Central memory CD4-positive, alpha-beta T cell (primary cell): ENCODE results near the gene SEC63.

Experiments
- DNase-seq: peaks from one replicate; pipeline ENCODE4 v3.0.0; 2022

SEC63 gene

DNA sequence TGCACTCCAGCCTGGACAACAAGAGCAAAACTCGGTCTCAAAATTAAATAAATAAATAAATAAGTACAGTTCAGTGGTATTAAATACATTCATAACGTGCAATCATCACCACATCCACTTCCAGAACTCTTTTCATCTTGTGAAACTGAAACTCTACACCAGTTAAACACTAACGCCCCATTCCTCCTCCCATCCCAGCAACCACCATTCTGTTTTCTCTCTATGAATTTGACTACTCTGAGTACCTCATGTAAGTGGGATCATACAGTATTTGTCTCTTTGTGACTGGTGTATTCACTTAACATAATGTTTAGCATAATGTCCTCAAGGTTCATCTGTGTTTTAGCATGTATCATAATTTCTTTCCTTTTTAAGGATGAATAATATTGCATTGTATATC lies 104.8 kb downstream of the SEC63 start:
- DNase-seq: no peak

DNA sequence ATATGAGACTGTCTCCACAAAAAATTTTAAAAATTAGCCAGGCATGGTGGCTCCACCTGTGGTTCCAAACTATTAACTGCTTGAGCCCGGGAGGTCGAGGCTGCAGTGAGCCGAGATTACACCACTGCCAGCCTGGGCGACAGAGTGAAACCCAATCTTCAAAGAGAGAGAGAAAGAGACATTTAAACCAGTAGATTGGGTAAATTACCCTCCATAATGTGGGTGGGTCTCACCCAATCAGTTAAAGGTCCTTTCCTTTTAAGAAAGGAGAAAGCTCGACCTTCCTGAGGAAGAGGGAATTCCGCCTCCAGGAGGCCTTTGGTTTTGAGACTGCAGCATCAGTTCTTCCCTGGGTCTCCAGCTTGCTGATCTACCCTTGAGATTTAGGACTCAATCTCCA lies 108.7 kb downstream of the SEC63 start:
- DNase-seq: no peak

DNA sequence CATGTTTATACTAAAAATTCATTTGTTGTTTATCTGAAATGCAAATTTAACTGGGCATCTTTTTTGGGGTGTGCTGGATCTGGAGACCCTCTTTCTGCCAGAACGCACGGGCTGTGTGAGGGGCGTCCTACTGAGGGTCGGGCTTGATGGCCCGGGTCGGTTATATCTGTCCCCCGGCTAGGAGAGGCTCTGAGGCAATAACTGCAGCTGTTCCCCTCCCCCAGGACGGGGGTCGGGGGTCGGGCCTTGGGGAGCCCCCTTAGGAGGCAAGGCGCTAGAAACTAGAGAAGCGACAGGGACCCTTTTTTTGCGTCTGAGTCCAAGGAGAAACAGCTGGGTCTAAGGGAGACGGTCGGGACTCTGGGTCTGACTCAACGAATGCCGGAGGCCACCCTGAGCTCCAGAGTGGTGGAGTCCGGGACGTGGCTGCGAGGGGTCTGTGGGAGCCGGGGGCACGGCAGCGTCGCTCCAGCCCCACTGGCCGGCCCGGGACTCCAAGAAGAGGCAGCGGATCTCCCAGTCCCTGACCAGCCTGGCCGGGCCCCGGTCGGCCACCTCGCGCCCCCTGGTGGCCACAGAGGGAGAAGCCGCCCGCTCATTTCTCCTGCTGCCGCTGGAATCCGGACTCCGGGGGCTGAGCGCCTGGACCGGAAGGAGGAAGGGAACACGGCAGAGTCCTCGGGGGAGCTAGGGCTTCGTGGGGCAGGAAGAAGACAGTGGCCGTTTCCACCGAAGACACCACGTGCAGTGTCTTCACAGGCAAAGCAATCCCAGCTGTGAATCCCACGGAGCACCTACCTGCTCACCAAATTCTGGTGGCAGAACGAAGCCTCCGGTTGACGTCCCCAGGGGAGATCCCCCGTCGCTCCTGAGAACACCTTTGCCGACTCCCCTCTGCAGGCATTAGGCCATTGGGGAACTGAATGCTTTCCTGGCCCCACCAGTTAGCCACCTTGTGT lies 109.9 kb downstream of the SEC63 start:
- DNase-seq: peak; percentile 71

DNA sequence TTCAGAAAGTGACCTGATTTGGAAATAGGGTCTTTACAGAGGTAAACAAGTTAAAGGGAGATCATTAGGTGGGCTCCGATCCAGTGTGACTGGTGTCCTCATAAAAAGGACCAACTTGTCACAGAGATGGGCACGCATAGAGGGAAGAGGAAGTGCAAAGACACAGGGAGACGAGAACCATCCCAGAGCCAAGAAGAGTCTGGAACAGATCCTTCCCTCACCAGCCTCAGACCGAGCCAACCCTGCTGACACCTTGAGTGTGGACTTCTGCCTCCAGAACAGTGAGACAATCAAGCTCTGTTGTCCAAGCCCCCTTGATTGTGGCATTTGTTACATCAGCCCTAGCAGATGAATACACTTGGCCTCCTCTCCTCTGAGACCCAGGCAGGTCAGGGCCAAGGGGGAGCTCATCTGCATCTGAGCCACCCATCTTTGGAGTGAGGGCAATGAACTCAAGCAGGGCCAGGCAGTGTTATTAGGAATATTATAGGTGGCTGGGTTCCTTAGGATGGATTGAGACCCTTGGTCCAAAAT lies 111.7 kb downstream of the SEC63 start:
- no peak for DNase-seq

GRCh38 chr6:107845777-107846176 lies 112.2 kb downstream of the SEC63 start:
- DNase-seq: no peak

GRCh38 chr6:107843400-107843799 lies 114.6 kb downstream of the SEC63 start:
- DNase-seq: no peak

- DNase-seq: no peak
Observed at GRCh38 chr6:107841275-107841670, 116.7 kb downstream of the SEC63 start.

- no peak for DNase-seq
Observed at GRCh38 chr6:107840636-107841274, 117.3 kb downstream of the SEC63 start.

DNA sequence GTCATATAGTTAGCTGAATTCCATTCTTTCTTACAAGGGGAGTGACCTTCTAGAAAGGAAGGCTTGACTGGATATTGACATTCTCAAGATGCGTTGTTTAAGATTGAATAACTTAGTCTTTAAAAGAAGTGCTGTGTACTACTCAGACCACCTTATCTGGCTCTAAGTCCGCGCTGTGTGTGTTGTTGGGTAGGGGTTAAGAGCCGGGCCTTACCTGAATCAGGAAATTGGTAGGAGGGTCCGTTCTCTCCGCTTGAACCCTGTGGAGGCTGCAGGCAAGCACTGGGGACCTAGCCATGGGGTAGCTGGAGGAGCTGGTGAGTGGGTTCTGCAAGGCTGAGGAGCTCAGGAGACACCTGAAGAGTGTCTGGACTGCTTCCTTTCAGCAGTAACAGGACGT lies 124.9 kb downstream of the SEC63 start:
- no peak for DNase-seq

- no peak for DNase-seq
Observed at GRCh38 chr6:107832151-107833056, 125.6 kb downstream of the SEC63 start.

GRCh38 chr6:107830060-107830459 lies 127.9 kb downstream of the SEC63 start:
- no peak for DNase-seq

- no peak for DNase-seq
Observed at GRCh38 chr6:107827541-107827940, 130.5 kb downstream of the SEC63 start.

GRCh38 chr6:107823047-107823557 lies 134.9 kb downstream of the SEC63 start:
- peak; percentile 63 for DNase-seq

DNA sequence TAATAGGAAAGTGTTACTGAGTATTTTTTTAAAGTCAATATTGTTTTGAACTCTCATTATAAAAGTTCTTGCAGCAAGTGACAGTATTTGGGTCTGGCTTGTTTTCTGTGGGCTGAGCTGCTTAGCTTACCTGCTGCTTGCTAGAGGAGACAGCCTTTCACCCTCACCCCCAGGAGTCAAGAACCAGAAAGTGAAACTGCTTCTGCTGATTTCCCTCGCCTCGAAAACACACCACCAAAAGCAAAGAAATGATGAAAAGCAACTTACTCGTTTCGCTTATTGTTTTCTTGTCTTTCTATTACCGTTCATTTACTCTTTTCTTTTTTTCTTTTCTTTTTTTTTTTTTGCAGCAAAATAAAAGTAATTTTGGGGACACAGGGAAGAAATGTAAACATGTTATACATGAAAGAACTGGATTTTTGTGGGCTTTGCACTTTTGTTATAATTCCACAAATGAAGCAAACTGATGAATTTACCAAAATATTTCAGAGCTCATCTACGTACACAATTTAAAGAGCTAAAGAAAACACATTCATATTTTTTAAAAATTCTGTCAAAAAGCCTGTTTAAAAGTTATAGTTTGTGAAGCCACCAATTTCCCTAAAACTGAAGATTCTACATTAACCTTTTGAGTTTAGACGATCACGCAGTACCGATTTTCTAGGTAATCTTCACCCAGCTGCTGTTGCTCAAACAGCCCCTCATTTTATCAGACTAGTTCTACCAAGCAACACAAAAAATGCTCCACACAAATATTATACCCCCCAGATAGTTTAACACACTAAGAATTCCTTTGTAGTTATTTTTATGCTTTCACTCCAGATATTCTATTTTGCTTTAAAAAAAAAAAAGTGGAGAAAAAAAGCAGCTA lies 135.6 kb downstream of the SEC63 start:
- peak; percentile 68 for DNase-seq

DNA sequence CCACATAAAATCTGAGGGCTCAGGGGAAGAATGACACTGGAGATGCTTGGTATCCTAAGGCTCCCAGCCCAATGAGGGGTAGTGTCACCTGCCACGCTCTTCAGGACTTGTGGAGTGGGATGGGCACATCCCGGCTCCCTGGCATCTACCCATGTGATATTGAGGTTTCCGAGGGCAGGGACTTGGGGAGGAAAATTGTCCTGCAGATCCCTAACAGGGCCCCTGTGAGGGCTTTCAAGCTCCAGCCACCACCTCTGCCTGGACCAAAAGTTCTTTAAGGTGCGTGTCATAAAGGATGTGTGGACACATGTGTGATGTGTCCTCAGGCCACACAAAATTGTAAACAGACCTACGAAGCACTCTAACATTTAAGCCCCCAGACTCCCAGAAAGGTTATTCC lies 136.4 kb downstream of the SEC63 start:
- no peak for DNase-seq

GRCh38 chr6:107820338-107821261 lies 137.4 kb downstream of the SEC63 start:
- peak; percentile 35 for DNase-seq

- peak; percentile 42 for DNase-seq
Observed at GRCh38 chr6:107819964-107820337, 138.1 kb downstream of the SEC63 start.

DNA sequence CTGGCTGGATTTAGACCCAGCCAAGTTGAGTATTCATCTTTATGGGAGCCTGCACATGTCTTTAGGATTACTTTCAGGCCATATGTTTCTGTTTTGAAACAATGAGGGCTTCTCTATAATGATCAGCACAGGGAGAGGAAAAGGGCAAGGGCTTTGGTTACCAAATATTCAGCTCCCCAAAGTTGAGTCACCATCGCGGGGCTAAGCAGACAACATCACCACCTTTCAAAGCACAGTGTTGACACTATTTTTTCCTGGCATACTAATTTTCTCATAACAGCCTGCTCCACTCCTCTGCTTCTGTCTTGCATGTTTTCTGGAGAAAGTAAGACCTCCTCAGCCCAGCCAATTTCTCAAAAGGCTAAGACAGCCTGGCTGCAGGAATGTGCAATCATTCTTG lies 138.8 kb downstream of the SEC63 start:
- DNase-seq: no peak

- DNase-seq: no peak
Observed at GRCh38 chr6:107818272-107818671, 139.7 kb downstream of the SEC63 start.

DNA sequence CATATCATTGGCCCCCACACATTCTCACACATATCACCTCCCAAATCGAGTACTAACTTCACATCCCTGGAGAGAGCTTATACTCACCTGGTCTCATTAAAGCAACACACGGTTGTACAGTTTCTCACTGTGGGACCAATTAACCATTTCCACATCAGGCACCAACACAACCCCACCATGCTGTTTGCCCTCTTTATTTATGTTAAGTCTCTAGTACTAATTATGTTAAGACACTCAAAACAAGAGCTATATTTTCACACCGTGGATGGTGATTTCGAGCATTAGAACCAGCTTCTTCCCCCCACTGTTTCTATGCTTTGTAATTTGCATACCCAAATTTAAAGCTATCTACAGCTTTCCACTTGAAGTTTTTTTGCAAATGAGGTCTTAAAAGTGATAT lies 140.2 kb downstream of the SEC63 start:
- no peak for DNase-seq
